GM19395 (cell line): ENCODE measurements around the gene LARP1B.
"Not testable (repeated sequence)": the region's sequence is repeated elsewhere in the genome, so short reads cannot be mapped to it uniquely, and the experiment has no call there.

Experiments used
- ATAC-seq: cut with Tn5 transposase; IDR thresholded peaks from one replicate; pipeline ENCODE4 v1.9.1; 2021; ENCODE audit warnings: mild to moderate bottlenecking, moderate library complexity; ENCODE audit not compliant: unreplicated experiment

LARP1B gene

DNA sequence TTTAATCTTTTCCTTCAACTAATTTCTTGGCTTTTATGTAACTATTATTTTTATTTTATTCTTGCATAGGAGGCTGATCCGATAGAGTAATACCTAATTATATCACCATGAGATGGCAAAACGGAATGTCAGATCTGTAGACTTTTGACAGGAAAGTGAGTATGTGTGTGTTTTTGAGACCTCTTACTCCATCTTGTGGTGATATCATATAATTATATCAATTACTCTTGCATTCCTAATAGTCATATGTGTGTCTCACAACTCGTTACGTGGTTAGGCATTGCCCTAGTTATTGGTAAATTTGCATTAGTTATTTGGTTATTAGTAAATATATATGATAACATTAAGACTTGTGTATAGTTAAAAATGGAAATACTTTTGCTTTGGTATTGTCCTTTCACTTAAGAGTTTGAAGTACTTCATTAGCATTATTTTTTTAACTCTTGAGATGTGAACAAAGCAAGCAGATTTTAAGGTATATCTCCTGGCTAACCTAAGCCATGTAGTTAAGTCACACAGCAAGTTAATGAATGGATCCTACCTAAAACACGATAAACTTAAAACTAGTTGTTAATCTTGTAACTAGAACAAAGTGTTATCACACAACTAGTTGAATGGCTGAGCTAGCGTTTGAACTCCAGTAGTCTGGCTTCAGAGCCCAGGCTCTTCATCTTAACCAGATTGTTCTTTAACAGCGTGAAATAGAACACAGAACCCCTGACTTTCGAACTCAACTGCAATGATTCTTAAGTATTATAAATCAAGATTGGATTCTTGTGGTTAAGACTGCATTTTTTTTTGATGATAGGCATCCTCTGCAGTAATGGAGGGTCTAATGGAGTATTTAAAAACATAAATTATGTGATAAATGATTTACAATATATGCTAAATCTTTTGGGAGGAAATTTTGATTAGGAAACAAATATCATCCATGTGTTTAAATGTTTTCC lies 159.4 kb downstream of the LARP1B start:
- peak; percentile 80 for ATAC-seq

- no peak for ATAC-seq
Observed at GRCh38 chr4:128221586-128221985, 160.5 kb downstream of the LARP1B start.

GRCh38 chr4:128225148-128225547 lies 164.0 kb downstream of the LARP1B start:
- ATAC-seq: no peak

GRCh38 chr4:128227991-128228571 lies 167.0 kb downstream of the LARP1B start:
- ATAC-seq: no peak

- ATAC-seq: no peak
Observed at GRCh38 chr4:128228845-128229795, 168.0 kb downstream of the LARP1B start.

GRCh38 chr4:128232719-128233118 lies 171.6 kb downstream of the LARP1B start:
- ATAC-seq: no peak

DNA sequence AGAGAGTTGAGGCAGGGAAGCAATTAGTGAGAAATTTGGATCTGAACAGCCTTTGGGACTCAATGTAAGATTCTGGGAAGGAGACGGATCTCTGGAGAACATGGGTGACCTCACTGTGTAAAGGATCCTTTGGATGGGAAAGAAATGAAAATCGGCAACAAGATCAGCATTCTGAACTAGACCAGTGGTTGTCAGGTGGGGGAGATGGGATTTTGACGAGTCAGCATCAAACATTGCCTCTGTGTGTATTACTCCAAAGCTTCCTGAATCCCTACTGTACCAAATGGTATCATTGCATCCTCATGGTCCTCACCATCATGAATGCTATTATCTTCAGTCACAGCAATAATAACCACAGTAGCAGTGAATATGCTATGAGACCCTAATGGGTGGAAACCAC lies 173.7 kb downstream of the LARP1B start:
- ATAC-seq: no peak

GRCh38 chr4:128241019-128241418 lies 179.9 kb downstream of the LARP1B start:
- ATAC-seq: no peak

GRCh38 chr4:128241425-128241913 lies 180.4 kb downstream of the LARP1B start:
- ATAC-seq: no peak

- no peak for ATAC-seq
Observed at GRCh38 chr4:128241981-128242380, 180.9 kb downstream of the LARP1B start.

DNA sequence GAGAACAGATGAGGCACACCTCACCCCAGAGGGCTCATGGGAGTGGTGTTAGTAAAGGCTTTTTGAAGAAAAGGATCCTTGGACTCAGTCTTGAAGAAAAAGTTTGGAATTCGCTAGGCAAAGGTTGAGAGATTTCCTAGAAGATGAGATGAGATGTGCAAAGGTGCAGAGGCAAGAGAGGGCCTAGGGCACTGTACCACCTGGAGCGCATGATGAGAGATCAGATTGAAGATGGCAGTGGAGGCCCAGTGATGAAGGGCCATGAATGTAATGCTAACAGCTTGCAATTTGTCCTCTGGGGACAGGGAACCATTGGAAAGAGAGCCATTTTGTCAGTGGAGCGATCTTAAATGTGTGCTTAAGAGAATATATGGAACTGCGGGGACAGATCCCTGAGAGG lies 181.5 kb downstream of the LARP1B start:
- no peak for ATAC-seq

DNA sequence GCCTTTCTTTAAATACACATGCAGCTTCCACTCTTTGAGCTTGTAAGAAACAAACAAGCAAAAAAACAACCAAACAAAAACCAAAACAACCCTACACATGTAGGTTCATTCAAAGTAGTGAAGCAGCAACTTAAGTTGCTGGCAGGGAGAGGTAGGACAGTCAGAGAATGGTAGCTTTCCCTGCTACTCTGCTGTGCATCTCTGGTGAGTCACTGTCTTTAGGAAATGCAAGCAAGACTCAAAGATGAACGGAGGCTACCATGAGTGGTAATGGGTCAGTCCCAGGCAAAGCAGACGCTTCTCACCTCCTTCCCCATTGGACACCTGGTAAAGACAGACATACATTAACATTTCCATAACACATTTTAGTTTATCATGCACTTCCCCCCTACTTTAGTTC lies 183.3 kb downstream of the LARP1B start:
- ATAC-seq: no peak

DNA sequence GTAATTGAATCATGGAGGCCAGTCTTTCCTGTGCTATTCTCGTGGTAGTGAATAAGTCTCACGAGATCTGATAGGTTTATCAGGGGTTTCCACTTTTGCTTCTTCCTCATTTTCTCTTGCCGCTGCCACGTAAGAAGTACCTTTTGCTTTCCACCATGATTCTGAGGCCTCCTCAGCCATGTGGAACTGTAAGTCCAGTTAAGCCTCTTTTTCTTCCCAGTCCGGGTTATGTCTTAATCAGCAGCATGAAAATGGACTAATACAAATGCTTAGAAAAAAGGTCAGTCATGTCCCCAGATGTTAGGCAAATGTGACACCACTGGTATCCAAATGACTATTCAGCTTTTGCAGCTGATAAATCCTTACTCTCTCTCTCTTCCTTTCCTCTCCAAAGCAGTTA lies 184.3 kb downstream of the LARP1B start:
- not testable (repeated sequence) for ATAC-seq

GRCh38 chr4:128247906-128248305 lies 186.8 kb downstream of the LARP1B start:
- ATAC-seq: no peak

GRCh38 chr4:128249787-128250668 lies 188.9 kb downstream of the LARP1B start:
- ATAC-seq: no peak

DNA sequence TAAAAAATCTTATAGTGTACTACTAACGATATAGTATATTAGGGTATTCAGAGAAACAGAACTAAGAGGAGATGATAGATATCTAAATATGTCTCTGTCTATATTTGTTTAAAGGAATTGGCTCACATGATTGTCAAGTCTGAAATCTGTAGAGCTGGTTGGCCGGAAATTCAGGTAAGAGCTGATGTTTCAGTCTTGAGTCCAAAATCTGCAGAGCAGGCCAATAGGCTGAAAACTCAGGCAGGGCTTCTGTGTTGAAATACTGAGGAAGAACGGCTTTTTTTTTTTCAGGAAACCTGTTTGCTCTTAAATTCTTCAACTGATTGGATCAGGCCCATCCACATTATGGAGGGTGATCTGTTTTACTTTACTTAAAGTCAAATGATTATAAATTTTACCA lies 194.8 kb downstream of the LARP1B start:
- no peak for ATAC-seq

- ATAC-seq: no peak
Observed at GRCh38 chr4:128256539-128256938, 195.4 kb downstream of the LARP1B start.

DNA sequence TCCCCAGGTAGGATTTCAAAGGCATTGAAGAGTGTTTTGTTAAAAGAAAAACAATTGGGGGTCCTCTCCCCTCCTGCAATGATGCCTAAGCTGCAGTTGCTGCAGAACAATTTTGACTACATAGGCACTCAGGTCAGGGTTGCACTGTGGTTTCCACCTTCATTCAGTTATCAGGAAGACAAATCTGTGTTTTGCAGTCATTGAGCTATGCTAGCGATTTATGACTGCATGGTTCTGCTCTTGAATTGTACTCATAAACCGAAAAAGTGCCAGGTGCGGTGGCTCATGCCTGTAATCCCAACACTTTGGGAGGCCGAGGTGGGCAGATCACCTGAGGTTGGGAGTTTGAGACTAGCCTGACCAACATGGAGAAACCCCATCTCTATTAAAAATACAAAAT lies 197.1 kb downstream of the LARP1B start:
- not testable (repeated sequence) for ATAC-seq

DNA sequence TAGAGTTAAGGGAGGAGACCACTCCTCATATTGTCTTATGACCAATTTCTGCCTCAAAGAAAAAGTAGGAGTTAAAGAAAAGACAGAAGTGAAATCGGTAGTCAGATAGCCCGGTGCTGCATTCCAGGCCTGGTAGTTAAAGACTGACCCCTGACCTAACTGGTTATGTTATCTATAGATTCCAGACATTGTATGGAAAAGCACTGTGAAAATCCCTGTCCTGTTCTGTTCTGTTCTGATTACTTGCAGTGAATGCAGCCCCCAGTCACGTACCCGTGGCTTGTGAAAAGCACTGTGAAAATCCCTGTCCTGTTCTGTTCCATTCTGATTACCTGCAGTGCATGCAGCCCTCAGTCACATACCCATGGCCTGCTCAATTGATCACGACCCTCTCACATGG lies 198.8 kb downstream of the LARP1B start:
- ATAC-seq: not testable (repeated sequence)
